DMS153 treated with DMSO at 0.1 percent for 48 hours (cell line): ENCODE data around the gene MYOF.
A peak's percentile ranks its signal among the peaks of the same experiment; 100 is the strongest.
"Not testable (repeated sequence)": the region's sequence is repeated elsewhere in the genome, so short reads cannot be mapped to it uniquely, and the experiment has no call there.

ENCODE experiments used
- DNase-seq: peaks from one replicate; lab custom pipeline; 2025; ENCODE audit not compliant: unreplicated experiment; lab: John Stamatoyannopoulos, UW

The MYOF gene

GRCh38 chr10:93392121-93392520 is 90.0 kb downstream of the MYOF start:
- no peak for DNase-seq

- DNase-seq = no peak
Measured at GRCh38 chr10:93390306-93391090, 91.6 kb downstream of the MYOF start.

- no peak for DNase-seq
Measured at GRCh38 chr10:93386631-93387369, 95.3 kb downstream of the MYOF start.

- no peak for DNase-seq
Measured at GRCh38 chr10:93385345-93385744, 96.8 kb downstream of the MYOF start.

- DNase-seq = no peak
Measured at GRCh38 chr10:93384006-93384405, 98.1 kb downstream of the MYOF start.

- DNase-seq = no peak
Measured at GRCh38 chr10:93383562-93383981, 98.6 kb downstream of the MYOF start.

- DNase-seq = no peak
Measured at GRCh38 chr10:93379731-93380575, 102.2 kb downstream of the MYOF start.

- DNase-seq = no peak
Measured at GRCh38 chr10:93378997-93379730, 103.0 kb downstream of the MYOF start.

- no peak for DNase-seq
Measured at GRCh38 chr10:93378039-93378438, 104.1 kb downstream of the MYOF start.

- DNase-seq = peak; percentile 82
Measured at GRCh38 chr10:93376372-93377293, 105.5 kb downstream of the MYOF start.

GRCh38 chr10:93370961-93371360 is 111.2 kb downstream of the MYOF start:
- DNase-seq = no peak

GRCh38 chr10:93369588-93370164 is 112.5 kb downstream of the MYOF start:
- no peak for DNase-seq

- no peak for DNase-seq
Measured at GRCh38 chr10:93368210-93368609, 113.9 kb downstream of the MYOF start.

- no peak for DNase-seq
Measured at GRCh38 chr10:93367664-93368063, 114.5 kb downstream of the MYOF start.

GRCh38 chr10:93364966-93365365 is 117.2 kb downstream of the MYOF start:
- no peak for DNase-seq

GRCh38 chr10:93363891-93364648 is 118.1 kb downstream of the MYOF start:
- DNase-seq = no peak

- not testable (repeated sequence) for DNase-seq
Measured at GRCh38 chr10:93358398-93358797, 123.7 kb downstream of the MYOF start.

- DNase-seq = peak; percentile 4
Measured at GRCh38 chr10:93357680-93358079, 124.5 kb downstream of the MYOF start.

GRCh38 chr10:93356516-93356915 is 125.6 kb downstream of the MYOF start:
- DNase-seq = no peak
